ENCODE measurements around the gene AREL1. TPM values are rescaled to one million over a fixed set of nuclear protein-coding genes. Genes with fewer than 3 reads are reported as not detected.

The AREL1 gene
- total RNA-seq, 1 experiment from 2014 or later = 44.7 TPM

DNA sequence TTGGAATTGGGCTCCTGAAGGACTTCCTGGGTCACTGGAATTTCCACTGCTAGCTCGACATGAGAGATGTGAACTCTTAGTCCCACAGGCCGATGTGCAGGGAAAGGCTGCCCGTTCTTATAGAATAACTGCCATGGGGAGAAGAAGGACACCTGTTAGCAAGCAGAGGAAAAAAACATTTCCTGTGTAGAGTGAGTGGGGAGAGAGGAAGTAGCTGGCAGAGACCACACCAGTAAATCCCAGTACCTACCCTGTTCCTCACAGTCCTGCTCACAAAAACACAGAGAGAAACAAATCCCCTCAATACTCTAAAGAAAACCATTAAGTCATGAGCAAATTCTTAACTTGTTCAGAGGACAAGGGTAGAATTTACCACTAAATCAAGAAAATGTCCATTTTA, 29.5 kb downstream of the AREL1 start:
- Histone ChIP-seq H3K27me3 (ENCODE audit: control insufficient read depth, insufficient read depth, low read length) (no peaks in the 10 kb centered on the region), H3K4me3 (ENCODE audit: low read depth in 2 of 2, low read length in 2 of 2) (no peak overlapping the region), H3K27ac (ENCODE audit: low read length) (no peak overlapping the region), H3K9me3 (ENCODE audit: control insufficient read depth, insufficient read depth, low read depth, low read length) (no peaks in the 10 kb centered on the region), H3K36me3 (ENCODE audit: control insufficient read depth, insufficient read depth, low read length) (peaks cover 9% of the 10 kb centered on the region), H3K4me1 (ENCODE audit: control insufficient read depth, insufficient read depth, low read length) (no peaks in the 10 kb centered on the region)
- ChIA-PET POLR2A (no interaction called here), CTCF (no interaction called here)
- no TSS peak for BruUV-seq (replicated peaks)
- in situ Hi-C loops (cut with HindIII; ENCODE audit: low pct_unique_long_range_greater_than_20kb, low sequenced_read_pairs) = no loop called here
- intact Hi-C loops (cut with micrococcal nuclease; ENCODE audit: unreplicated experiment) = loop anchor here (10.0 kb wide), 1 partner anchor 69 kb away; the partner anchor contains the start of gene LTBP2
- TF ChIP-seq POLR2AphosphoS5 (IDR thresholded peaks at IDR 0.05; ENCODE audit: low read depth, low read length) (no peak), CTCF (IDR thresholded peaks at IDR 0.05) (no peak), REST (IDR thresholded peaks at IDR 0.05; ENCODE audit: insufficient read depth in 1 of 2, low read depth in 2 of 2, low read length in 1 of 2) (no peak), SIN3A (IDR thresholded peaks at IDR 0.05; ENCODE audit: borderline replicate concordance, insufficient read depth, low read depth, low read length) (no peak)
- no peak for ATAC-seq
- DNase-seq (ENCODE audit: low read depth, low spot score) = no peak

DNA sequence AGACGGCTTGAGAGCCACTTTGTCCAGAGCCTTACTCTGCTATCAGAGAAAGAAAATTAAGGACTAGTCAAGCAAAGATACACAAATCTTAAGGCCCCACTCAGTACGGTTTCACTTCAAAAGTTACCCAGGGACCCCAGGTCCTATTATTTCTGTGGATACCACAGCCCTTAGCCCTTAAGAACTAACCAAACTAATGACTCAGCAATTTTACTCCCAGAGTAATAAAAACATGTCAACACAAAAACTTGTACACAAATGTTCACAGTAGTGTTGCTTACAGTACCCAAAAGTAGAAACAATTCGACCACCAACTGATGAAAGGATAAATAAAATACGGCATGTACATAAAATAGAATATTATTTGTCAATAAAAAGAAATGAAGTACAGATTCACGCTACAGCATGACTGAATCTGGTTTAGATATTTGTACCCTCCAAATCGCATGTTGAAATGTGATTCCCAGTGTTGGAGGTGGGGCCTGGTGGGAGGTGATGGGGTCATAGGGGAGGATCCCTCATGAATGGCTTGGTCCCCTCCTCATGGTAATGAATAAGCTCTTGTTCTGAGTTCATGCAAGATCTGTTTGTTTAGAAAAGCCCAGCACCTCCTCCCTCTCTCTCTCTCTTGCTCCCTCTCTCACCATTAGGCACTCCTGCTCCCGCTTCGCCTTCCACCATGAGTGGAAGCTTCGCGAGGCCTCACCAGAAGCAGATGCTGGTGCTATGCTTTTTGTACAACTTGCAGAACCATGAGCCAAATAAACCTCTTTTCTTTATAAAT, 30.5 kb downstream of the AREL1 start:
- TF ChIP-seq POLR2AphosphoS5 (IDR thresholded peaks at IDR 0.05; ENCODE audit: low read depth, low read length) (no peak), CTCF (IDR thresholded peaks at IDR 0.05) (no peak), SIN3A (IDR thresholded peaks at IDR 0.05; ENCODE audit: borderline replicate concordance, insufficient read depth, low read depth, low read length) (no peak), TCF7L2 (IDR thresholded peaks at IDR 0.05; ENCODE audit: low read depth, low read length) (no peak), REST (IDR thresholded peaks at IDR 0.05; ENCODE audit: insufficient read depth in 1 of 2, low read depth in 2 of 2, low read length in 1 of 2) (no peak)
- Histone ChIP-seq H3K27me3 (ENCODE audit: control insufficient read depth, insufficient read depth, low read length) (no peaks in the 10 kb centered on the region), H3K36me3 (ENCODE audit: control insufficient read depth, insufficient read depth, low read length) (peaks cover 9% of the 10 kb centered on the region), H3K4me1 (ENCODE audit: control insufficient read depth, insufficient read depth, low read length) (no peaks in the 10 kb centered on the region), H3K4me3 (ENCODE audit: low read depth in 2 of 2, low read length in 2 of 2) (no peak overlapping the region), H3K9me3 (ENCODE audit: control insufficient read depth, insufficient read depth, low read depth, low read length) (no peaks in the 10 kb centered on the region), H3K27ac (ENCODE audit: low read length) (no peak overlapping the region)
- in situ Hi-C loops (cut with HindIII; ENCODE audit: low pct_unique_long_range_greater_than_20kb, low sequenced_read_pairs) (no loop called here), intact Hi-C loops (cut with micrococcal nuclease; ENCODE audit: unreplicated experiment) (loop anchor here (10.0 kb wide), 1 partner anchor 68 kb away; the partner anchor contains the start of gene LTBP2)
- BruUV-seq (replicated peaks) = no TSS peak
- ATAC-seq (no peak), DNase-seq (ENCODE audit: low read depth, low spot score) (no peak)
- ChIA-PET POLR2A (no interaction called here), CTCF (no interaction called here)
